CD4-positive, alpha-beta T cell treated with Interleukin-15 for 1 hour (primary cell): ENCODE measurements around the gene ATAD3C.
"Not testable (repeated sequence)": the region's sequence is repeated elsewhere in the genome, so short reads cannot be mapped to it uniquely, and the experiment has no call there.

Source experiments
- DNase-seq: peaks from one replicate; pipeline ENCODE4 v3.0.0-alpha.2; 2020

ATAD3C gene

GRCh38 chr1:1449099-1449739 lies at the start of gene ATAD3C:
TSS of gene ATAD3C (plus strand) at chr1:1449689. CDS start at chr1:1450684, 995 bp downstream.
- no peak for DNase-seq

- DNase-seq = no peak
These were observed 49.5 kb upstream of the ATAD3C start for GRCh38 chr1:1399872-1400575.

GRCh38 chr1:1400576-1401456 lies 48.7 kb upstream of the ATAD3C start:
- DNase-seq = no peak

- DNase-seq = no peak
These were observed 48.0 kb upstream of the ATAD3C start for GRCh38 chr1:1401457-1402010.

- DNase-seq = no peak
These were observed 47.2 kb upstream of the ATAD3C start for GRCh38 chr1:1402072-1402900.

- DNase-seq = not testable (repeated sequence)
These were observed 46.5 kb upstream of the ATAD3C start for GRCh38 chr1:1402901-1403392.

- DNase-seq = no peak
These were observed 45.8 kb upstream of the ATAD3C start for GRCh38 chr1:1403653-1404052.

- no peak for DNase-seq
These were observed 43.2 kb upstream of the ATAD3C start for GRCh38 chr1:1406101-1406820.

GRCh38 chr1:1406821-1407635 lies 42.5 kb upstream of the ATAD3C start, which contains the start of gene MRPL20:
TSS of gene MRPL20 (minus strand) at chr1:1407293. CDS start at chr1:1407217, 76 bp downstream.
- DNase-seq = peak; percentile 96

- peak; percentile 34 for DNase-seq
These were observed 41.7 kb upstream of the ATAD3C start for GRCh38 chr1:1407636-1408318.

- not testable (repeated sequence) for DNase-seq
These were observed 39.3 kb upstream of the ATAD3C start for GRCh38 chr1:1410238-1410637.

GRCh38 chr1:1411626-1412025 lies 37.9 kb upstream of the ATAD3C start:
- DNase-seq = no peak

- DNase-seq = not testable (repeated sequence)
These were observed 37.1 kb upstream of the ATAD3C start for GRCh38 chr1:1412311-1412902.

GRCh38 chr1:1415751-1416150 lies 33.7 kb upstream of the ATAD3C start:
- DNase-seq = no peak

GRCh38 chr1:1417396-1417795 lies 32.1 kb upstream of the ATAD3C start:
- not testable (repeated sequence) for DNase-seq

- DNase-seq = not testable (repeated sequence)
These were observed 31.5 kb upstream of the ATAD3C start for GRCh38 chr1:1417825-1418463.

- no peak for DNase-seq
These were observed 30.8 kb upstream of the ATAD3C start for GRCh38 chr1:1418464-1419362.

- no peak for DNase-seq
These were observed 30.1 kb upstream of the ATAD3C start for GRCh38 chr1:1419363-1419812.
